GM12892 (cell line): ENCODE data around the gene C2orf74.

Experiments used
- POLR2A ChIP-seq: IDR thresholded peaks from 2 replicates; pipeline ENCODE4 v1.6.1; 2011; ENCODE audit warnings: low read depth, low read length, control low read depth
- TAF1 ChIP-seq: IDR thresholded peaks from 2 replicates; pipeline ENCODE4 v1.6.1; 2011; ENCODE audit warnings: low read depth, mild to moderate bottlenecking, control low read depth, low read length, borderline replicate concordance

DNA sequence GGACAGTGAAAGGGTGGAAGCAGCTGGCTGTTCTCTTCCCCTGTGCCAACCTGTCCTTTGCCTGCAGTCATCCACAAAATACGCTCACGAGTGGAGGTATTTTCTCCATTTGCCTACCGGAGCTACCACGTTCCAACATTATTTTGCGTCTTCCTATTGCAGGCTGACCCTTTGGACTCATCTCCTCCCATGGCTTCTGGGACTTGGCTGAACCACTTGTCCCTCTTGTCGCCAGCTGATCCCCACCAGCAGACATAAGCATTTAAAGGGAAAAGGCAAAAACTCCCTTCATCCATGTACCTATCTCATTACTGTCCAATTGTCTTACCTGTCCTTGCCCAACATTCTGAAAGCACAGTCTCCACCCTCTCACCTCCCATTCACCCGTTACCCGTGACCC lies 13.0 kb downstream of the C2orf74 start:
- TF ChIP-seq POLR2A (no peak), TAF1 (no peak)
